T-helper 2 cell (primary cell): ENCODE measurements around the gene LRRC45.

Experiments
- DNase-seq, 5 experiments: peaks; one replicate each; pipeline versions ENCODE4 v3.0.0 to v3.0.0-alpha.2; 2012 to 2022

Gene LRRC45

DNA sequence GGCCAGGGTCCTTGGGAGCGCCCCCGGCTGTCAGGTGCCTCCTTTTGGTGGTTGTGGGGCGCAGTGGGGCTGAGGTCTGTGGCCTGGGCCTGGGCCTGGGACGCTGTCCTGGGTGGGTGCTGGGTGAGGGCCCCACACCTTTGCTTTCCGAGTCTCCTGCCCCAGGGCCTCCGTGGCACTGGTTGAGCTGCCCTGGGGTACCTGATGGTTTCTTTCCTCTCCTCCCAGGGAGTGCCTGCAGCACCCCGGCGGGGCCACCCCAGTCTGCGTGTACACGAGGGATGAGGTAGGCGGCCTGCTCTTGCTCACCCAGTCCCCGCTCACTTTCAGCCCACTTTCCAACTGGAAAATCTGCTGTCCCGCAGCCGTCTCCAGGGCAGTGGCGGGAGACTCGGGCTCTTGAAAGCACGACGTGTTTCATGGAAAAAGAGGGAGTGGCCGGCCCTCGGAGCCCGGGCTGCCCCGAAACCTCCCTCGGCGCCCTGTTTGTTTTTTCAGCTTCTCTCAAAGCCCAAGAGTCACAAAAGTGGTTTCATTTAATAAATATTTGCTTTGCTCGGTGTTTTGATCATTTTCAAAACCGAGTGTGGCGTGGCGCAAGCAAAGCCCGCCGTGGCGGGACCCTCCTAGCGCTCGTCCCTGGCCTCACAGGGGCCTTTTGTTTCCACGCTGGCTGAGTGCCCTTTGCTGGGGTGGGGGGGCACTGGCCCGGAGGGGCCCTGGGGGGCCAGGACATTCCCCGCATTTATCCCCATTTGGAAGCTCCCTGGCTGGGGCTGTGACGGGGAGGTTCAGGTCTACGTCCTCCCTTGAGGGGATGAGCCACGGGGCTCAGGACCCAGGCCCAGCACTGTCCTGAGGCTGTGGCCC lies 28.3 kb upstream of the LRRC45 start:
- no peak for DNase-seq

DNA sequence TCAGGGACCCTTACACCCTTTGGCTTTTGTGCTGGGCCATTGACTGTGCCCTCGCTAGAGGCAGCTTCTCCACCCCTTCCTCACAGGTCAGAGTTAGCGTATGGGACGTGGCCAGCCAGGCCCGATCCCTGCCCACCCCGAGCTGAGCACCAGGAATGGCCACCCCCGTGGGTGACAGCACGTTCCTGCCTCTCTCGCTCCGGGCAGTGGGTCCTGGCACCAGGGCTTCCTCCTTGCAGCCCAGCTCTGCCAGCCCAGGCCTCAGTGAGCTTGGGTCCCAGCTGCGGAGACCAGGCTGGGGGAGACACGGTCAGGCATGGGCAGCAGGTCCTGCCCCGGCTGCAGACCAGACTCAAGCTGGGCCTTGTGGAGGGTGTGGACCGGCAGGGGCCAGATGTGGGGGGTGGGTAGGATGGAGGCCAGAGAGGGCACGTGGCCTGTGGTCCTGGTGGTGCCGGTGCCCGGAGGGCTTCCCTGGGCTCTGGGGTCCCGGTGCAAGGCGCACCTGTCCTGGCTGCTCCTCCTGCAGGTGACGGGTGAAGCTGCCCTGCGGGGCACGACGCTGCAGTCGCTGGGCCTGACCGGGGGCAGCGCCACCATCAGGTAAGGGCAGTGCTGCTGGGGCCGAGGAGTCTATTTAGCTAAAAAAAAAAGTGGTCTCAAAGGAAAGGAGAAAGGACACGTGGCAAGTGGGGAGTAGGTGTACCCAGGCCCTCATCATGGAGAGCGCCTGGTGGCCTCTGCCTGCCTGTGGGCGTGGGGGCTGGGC lies 27.5 kb upstream of the LRRC45 start:
- no peak for DNase-seq

DNA sequence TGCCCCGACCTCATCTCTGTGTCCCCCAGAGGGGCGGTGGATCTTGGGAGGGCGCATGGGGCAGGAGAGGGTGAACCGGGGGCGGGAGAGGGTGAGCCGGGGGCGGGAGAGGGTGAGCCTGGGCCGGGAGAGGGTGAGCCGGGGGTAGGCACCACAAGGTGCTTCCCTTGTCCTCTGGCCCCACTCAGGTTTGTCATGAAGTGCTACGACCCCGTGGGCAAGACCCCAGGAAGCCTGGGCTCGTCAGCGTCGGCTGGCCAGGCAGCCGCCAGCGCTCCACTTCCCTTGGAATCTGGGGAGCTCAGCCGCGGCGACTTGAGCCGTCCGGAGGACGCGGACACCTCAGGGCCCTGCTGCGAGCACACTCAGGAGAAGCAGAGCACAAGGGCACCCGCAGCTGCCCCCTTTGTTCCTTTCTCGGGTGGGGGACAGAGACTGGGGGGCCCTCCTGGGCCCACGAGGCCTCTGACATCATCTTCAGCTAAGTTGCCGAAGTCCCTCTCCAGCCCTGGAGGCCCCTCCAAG lies 26.8 kb upstream of the LRRC45 start:
- DNase-seq: no peak

DNA sequence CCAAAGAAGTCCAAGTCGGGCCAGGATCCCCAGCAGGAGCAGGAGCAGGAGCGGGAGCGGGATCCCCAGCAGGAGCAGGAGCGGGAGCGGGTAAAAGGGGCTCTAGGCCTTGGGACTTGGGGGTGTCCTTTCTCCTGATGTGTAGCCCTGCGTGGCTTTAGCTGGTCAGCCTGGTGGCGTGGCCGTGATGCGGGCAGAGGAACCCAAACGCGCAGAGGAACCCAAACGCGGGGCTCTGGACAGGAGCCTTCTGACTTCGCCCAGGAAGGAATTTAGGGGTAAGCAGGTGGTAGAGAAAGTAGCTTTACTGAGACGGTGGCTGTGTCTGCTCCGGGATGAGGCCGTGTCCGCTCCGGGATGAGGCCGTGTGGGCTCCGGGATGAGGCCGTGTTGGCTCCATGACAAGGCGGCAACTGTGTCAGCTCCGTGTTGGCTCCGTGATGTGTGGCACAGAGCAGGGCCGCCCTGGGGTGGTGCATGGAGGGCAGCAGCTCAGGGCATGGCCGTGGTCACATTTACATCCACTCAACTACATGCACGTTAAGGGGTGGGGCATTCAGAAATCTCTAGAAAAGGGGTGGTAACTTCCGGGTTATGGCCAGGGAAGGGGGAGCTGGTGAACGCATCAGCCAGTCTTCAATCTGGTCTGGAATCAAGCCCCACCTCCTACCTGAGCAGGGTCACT lies 26.2 kb upstream of the LRRC45 start:
- DNase-seq: no peak

DNA sequence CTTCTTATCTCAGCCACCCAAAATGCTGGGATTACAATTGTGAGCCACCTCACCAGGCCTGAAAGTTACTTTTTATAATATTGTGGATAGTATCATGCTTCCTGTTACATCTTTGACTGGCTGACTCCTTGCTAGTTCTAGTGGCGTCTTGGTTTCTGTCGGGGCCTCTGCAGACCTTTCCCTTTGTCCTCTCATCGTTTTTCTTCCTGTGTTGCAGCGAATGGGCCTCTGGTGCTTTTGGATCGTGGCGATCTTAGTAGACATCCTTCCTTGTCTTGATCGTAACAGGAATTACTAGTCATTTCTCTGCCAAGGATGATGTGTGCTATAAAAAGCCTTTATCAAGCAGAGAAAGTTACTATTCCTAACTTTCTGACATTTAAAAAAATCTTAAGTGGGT lies 24.9 kb upstream of the LRRC45 start:
- DNase-seq: no peak

DNA sequence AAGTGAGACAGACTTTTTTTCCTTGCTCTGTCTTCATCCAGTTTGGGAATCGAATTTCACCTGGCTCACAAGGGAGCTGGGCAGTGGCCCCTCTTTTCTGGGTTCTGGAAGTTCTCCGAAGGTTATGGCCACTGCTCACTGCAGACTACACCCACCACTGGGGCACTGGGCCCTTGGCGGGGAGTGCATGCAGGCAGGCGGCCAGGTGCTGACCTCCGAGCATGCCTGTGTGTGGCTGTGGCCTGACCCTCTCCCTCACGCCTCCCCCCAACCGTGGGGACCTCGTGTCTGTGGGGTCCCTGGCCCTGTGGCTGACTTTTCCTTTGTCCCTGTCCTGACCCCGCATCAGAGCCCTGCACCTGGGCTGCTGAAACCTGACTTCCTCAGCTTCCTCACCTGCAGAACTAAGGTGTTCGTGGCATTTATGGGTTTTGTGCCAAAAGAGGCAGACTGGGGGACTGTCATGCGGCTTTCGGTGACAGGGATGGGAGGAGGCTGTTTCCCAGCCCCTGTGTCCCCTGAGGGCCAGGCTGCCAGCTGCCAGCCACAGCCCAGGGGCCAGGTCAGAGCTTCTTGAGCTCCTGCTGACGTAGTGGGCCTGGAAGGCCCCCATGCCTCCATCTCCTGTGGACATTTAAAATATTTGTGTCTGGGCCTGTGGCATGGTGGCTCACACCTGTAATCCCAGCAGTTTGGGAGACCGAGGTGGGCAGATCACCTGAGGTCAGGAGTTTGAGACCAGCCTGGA lies 24.2 kb upstream of the LRRC45 start:
- no peak for DNase-seq

DNA sequence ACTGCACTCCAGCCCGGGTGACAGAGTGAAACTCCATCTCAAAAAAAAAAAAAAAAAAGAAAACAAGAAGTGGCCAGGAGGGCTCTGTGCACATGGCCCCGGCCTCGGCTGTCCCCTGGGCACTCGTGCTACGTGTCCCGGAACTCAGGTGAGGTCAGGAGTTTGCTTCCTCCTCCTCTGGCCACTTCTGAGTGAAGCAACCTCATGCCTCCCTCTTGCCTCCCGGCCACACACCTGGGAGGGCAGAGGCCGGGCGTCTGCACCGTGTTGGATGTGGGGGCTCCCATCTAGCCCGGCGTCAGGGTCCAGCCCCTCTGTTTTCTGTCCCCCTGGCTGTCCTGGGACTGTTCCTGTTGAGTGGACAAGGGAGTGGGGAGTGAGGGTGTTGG lies 23.5 kb upstream of the LRRC45 start:
- no peak for DNase-seq

DNA sequence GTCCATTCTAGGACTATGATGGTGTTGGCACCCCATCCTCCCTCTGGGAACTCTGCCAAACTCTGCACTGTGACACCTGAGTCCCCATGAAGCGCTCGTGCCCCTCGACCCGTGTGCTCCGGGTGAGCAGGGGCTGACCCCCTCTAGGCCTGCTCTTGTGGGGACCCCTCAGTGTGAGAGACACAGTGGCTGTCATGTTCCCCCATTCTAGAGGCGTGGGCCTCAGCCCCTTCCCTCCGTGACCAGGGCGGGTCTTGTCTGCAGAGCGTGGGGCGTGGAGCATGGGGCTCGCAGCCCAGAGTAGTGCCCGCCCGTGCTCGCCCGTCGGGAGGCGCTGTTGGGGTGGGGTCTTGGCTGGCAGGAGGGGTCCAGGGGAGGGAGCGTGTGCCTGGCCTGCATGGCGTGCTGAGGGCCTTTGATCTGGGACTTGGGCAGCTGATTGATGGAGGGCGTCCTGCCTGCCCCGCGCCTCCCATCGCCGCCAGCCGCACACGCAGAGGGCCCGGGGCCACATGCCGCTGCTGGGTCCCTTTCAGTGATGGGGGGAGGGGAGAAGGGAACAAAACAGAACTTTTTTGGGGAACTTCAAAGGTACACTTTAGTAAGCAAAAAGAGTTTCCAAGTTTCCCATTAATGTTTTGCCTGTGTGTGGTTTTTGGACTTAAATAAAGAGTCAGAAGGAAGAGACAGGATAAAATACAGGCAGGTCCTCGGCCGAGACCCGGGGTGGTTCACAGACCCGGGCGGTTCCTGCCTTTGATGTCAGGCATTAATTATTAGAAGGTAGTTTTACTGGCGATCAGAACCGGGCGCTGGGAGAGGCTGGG lies 22.9 kb upstream of the LRRC45 start:
- no peak for DNase-seq

DNA sequence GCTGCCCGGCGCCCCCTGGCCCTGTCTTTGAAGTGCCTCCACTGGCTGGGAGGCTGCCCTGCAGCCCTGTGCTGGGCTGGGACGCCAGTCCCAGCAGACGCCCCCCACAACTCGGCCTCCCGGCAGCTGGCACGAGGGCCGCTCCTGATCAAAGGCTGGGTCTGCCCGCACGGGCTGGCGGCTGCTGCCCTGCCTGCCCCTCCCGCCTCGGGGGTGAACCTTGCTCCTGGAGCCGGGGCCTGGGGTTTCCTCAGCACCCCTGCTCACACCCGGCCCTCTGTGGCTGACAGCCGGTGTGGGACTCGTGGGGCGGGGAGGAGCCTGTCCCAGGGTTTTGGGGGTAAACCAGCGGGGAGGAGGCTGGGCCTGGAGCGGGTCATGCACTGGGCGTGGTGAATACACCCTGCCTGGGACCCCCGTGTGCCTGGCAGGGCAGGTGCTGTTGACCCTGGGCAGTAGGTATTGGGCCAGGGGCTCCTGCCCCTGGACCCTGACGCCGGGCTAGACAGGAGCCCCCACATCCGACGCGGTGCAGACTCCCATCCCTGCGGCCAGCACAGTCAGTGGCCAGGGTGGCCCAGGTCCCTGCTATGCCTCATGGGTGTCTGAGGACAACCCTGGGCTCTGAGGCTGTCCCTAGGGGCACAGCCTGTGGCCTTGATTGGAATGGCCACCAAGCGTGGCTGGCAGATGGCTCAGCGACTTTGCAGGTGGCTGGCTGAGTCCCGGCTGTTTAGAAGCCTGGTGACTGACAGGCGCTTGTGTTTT lies 22.1 kb upstream of the LRRC45 start:
- DNase-seq: no peak

DNA sequence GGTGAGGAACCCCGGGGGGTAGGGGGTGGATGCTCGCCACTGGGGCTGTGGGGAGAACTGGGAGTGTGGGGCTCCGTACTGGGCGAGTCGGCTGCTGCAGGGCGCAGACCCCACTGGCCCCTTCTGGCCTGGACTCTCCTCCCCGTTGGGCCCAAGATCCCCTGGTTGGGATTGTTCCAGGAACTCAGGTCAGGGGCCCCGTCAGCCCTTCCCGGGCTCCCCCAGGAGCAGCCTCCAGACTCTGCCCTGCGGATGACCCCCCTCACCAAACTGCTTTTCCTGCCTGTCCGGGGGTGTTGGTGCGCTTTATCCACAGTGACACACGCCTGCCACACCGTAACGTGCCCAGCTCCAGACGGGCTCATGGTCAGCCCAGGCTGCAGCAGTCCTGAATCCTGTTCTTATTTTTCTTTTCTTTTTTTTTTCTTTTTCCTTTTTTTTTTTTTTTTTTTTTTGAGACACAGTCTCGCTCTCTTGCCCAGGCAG lies 21.5 kb upstream of the LRRC45 start:
- no peak for DNase-seq

DNA sequence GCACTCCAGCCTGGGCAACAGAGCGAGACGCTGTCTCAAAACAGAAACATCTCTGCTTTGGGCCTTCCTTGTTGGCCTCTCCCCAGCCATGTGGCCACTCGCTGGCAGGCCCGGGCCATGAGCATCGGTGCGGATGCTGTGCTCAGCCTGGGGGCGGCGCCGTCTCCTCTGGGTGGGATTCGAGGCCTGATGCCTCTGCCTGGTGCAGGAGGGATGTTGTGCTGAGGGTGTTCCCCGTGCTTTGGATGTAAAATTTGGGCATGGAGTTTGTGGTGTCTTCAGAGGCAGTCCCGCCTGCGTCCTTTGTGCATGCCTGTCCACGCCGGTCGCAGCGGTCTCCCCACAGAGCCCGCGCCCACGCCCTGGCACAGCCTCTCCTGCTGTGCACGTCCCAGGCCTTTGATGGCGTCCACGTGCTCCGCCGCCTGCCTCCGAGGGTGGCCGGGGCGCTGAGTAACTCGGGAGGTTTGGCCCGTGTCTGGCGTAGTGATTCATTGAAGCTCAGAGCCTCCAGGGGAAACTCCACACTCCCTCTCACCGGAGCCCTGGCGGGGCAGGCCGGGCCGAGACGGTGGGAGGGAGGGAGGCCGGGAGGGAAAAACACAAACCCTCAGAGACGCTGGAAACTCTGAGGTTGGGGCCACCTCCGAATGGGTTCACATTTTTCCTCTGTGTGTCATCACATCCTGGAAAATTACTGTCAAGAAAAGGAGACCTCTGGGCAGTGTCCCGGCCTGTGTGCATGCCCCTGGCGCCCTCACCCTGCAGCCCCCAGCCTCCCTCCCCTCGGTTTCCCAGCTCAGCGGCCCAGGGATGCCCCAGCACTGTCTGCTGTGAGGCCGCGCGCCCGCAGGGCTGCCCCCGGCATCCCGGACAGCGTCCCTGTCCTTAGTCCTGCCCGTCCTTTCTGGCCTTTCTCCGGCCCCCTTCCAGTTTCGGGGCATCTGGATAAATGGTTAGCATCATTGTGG lies 19.4 kb upstream of the LRRC45 start:
- peak in 1 of 5 experiments; percentile 28 for DNase-seq

DNA sequence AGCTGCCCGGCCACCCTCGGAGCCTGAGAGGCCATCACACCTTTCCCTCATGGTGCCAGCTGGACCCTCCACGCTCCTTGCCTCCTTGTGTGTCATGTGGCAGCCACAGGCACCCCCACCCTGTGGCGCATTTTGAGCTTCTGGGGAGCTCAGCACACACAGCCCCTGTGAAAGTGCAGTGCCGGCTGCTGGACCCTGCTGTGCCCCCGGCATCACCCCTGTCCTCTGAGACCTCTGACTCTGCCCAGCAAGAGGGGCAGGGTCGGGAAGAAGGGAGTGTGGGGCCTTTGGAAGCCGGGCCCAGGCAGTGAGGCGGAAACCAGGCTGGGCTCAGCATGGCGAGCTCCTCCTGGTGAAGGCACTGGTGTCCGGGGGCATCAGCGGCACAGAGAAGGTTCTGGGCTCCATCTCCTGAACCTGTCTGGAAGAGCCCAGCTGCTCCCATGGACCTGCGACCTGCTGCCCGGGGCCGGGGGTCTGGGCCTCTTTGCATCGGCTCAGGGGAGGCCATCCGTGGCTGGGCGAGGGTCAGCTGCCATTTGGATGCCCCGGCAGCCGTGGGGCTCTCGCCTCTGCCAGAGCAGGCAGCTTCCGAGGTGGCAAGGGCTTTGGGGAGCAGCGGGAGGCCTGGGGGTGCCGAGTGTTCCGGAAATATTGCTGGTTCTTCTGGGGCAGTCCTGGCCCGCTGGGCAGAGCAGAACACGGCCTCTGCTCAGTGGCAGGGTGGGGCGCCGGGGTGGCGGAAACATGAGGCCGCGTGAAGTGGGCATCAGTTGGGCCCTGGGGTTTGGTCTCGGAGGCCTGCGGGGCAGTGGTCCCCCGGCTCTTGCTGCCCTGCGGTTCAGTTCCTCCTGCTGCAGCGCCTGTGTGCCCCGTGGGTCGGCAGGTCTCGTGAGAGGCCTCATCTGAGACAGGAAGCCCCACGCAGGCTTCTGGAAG lies 18.3 kb upstream of the LRRC45 start:
- no peak for DNase-seq

DNA sequence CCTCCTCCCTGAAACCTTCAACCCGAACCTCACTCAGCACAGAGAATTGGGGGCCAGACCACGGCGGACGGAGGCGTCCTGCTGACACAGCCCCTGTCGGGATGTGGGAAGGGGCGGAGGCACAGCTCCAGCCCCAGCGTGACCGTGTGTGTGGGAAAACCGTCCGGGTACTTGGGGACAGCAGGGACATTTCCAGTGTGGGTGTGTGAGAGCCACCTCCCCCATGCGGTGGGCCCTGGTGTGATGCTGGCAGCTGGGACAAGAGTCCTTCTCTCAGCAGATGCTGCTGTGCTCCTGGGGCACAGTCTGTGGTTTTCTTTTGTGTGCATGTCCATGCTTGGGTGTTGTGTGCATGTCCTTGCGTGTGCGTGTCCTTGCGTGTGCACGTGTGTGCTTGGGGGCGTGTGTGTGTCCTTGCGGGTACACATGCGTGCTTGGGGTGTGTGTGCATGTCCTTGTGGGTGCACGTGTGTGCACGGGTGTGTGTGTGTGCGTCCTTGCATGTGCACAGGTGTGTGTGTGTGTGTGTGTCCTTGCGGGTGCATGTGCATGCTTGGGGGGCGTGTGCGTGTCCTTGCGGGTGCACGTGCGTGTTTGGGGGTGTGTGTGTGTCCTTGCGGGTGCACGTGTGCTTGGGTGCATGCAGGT lies 17.3 kb upstream of the LRRC45 start:
- no peak for DNase-seq

DNA sequence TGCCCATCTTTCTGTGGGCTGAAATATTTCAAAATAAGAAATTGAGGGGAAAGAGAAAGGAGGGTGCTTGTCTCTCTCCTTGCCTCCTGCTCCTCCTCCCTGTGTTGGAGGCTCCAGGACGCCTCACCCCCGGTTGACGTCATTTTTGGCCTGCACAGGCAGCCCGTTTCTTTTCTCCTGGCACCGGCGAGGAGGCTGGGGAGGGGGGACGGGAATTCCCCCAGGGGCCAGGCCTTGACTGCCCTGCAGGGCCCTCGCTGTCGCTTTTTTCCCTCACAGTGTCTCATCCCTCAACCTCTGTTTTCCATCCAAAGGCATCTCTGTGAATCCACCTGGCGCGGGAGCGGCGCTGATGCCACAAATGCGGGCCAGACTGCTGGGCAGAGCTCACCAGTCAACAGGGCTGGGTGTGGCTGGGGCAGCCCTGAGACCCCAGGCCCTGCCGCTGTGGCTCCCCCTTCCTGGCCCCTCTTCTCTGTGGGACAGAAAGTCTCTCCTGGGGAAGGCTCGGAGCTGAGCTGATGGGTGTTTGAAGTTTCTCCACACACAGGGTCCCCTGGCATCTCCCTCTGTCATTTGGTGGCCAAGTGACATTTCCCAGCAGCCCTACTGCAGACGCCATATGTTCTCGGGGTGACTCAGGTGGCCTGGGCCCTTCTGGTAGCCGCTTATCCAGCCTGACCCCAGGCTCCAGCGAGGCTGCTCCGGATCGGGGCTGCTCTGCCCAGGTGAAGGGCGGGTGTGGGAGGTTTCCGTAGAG lies 16.5 kb upstream of the LRRC45 start:
- no peak for DNase-seq

DNA sequence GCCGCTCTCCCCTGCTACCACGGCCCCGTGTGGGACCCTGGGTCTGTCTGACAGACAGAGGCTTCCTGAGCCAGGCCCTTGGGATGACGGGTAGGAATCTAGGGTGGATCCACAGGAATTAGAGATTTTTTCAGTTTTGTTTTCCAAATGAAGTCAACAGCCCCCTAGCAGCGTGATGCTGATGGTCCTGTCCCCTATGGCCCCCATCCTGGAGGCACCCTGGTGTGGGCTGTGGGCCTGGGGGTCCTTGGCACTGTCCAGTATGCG lies 15.9 kb upstream of the LRRC45 start:
- DNase-seq: no peak

DNA sequence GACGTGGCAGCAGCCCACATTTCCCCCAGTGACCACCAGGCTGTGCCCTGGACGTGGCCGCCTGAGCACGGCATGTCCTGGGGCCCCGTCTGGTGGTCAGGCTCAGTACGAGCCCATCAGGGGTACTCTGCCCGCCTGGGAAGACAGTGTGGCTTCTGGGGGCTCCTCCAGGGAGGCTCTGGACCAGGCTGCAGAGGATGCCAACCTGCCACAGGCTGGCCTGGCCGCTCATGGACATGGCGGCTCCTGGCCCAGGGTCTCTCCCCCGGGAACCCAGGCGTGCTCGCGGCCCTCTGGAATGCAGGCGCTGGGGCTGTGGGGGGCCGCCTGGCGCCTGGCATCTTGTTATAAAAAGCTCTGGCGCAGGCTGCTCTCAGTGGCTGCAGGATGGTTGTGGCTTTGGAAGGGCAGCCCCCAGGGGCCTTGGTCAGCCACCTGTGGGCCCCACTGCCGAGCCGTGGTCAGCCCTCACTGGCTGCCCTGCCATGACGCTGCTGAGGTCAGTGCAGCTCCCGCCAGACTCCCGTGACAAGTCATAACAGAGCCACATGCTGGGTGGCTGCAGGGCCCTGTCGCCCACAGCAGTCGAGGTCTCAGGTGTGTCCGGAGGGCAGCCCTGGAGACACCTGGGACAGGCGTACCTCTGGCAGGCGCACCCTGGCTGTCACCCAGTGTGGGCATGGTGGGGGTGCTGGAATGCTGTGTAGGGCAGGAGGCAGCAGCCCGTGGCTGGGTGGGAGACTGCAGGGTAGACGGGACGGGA lies 15.4 kb upstream of the LRRC45 start:
- no peak for DNase-seq
